ENCODE data around the gene PPFIBP2.

Gene PPFIBP2

DNA sequence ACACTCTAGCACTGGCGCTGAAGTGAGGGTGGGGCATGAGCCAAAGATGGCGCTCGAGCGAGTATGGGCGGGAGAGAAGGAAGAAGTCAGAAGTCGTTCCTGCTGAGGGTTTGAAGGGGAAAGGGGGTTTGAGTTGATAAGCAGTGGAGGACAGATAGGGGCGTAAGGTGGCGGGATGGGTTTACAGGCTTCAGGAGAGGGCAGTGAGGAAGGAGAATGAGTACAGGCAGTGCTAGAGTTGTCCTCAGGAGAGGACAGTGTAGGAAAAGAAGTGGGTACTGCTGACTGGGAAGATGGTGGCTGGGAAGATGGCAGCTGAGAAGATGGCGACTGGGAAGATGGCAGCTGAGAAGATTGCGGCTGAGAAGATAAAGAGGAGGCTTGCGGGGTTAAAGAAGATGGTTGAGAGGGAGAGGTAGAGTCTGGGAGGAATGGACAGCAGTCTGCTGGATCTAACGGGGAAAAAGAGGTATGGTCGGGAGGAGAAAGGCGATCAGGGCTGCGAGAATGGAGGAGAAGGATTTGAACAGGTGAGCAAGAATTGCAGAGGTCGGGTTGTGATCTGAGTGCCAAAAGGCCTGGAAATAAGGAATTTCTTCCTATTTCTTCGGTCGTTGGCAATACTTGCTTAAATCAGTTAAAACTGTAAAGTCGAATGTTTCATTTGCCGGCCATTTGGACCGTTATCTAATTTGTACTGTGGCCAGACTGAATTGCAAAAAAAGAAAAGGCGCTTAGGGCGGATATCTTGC, 5.2 kb downstream of the PPFIBP2 start:
- no peak overlapping the region for H3K4me3 ChIP-seq (ENCODE audit: low read length)
- DNase-seq (ENCODE audit: low read depth): no peak
- TF ChIP-seq, protein P1, sequence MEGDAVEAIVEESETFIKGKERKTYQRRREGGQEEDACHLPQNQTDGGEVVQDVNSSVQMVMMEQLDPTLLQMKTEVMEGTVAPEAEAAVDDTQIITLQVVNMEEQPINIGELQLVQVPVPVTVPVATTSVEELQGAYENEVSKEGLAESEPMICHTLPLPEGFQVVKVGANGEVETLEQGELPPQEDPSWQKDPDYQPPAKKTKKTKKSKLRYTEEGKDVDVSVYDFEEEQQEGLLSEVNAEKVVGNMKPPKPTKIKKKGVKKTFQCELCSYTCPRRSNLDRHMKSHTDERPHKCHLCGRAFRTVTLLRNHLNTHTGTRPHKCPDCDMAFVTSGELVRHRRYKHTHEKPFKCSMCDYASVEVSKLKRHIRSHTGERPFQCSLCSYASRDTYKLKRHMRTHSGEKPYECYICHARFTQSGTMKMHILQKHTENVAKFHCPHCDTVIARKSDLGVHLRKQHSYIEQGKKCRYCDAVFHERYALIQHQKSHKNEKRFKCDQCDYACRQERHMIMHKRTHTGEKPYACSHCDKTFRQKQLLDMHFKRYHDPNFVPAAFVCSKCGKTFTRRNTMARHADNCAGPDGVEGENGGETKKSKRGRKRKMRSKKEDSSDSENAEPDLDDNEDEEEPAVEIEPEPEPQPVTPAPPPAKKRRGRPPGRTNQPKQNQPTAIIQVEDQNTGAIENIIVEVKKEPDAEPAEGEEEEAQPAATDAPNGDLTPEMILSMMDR (IDR thresholded peaks at IDR 0.05; ENCODE audit: insufficient read depth, low read depth, low read length, missing control alignments): no peak

DNA sequence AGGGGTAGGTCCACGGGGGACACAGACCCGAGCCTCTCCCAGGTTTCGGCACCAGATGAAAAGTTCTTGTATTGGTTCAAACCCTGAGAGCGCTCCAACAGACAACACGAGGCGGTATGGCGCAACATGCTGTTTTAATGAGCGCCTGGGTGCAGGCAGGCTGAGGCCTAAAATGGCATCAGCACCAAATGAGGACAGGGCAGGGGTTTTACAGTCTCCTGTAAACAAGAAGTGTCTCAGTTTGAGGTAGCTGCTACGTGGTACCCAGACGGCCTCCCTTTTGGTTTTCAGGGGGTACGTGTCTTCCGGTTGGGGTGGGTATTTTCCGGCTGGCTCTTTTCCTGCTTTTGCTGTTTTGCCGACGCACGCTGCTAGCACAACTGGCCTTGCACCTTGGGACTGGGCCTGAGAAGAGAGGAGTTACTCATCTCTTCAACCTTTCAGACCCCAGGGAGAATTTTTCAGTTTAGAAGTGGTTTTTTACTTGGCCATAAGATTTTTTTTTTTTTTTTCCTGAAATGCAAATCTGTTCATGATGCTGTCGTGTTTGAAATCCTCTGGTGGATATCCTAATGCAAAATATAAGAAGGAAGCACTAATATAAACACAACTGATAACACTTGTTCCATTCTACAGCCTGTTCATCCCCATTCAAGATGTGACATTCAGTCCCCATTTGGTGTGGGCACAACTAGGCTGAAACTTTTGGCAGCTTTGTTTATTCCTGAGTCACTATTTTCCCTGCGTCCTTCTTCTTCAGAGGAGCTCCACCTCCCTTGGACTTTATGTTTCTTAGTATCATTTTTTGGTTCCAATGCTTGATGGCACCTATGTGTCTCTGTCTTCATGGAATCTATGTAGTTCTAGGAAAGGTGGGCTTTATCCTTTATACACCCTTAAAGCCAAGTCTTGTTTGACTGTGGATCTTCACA, 6.5 kb downstream of the PPFIBP2 start:
- TF ChIP-seq, protein P1 (IDR thresholded peaks at IDR 0.05; ENCODE audit: insufficient read depth, low read depth, low read length, missing control alignments): no peak
- no peak for DNase-seq (ENCODE audit: low read depth)
- H3K4me3 ChIP-seq (ENCODE audit: low read length): no peak overlapping the region

DNA sequence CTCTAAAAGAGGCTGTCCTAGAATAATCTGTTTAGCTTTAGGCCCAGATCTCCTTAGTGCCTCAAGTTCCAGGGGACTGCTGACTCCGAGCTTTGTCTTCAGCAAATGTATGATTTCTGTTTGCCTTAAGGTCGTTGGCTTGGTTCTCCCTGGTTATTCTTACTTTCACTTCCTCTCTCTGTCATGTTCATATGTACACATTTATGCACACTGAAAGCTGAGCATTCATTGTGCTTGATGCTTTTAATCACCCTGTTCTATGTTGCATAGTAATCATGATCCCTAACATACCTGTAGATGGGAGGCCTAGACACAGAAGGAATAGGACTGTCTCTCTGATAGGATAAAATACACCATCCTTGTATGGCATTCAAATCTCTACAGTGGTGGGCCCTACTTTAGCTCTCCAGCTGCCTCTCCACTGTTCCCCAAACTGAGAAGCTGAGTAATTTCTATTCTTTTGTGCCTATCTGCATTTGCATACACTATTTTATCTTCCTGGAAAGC, 7.2 kb downstream of the PPFIBP2 start:
- DNase-seq (ENCODE audit: low read depth): no peak
- TF ChIP-seq, protein P1 (IDR thresholded peaks at IDR 0.05; ENCODE audit: insufficient read depth, low read depth, low read length, missing control alignments): no peak
- no peak overlapping the region for H3K4me3 ChIP-seq (ENCODE audit: low read length)

DNA sequence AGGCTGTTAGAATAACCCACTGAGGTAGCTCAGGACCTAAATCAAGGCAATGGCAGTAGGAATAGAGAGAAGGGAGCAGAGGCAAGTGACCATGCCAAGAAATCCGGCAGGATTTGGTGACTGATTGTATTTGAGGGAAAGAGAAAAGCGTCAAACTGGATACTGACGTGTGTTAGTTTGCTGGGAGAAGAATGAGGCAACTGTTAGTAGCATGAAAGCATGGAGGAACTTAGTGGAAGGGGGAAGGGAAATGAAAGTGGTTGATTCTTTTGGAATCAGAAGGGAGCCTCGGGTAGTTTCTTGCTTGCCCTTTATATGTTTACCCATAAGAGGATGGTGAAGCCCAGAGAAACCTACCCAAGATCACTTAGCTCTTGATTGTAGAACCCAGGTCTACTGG, 8.3 kb downstream of the PPFIBP2 start:
- no peak overlapping the region for H3K4me3 ChIP-seq (ENCODE audit: low read length)
- TF ChIP-seq, protein P1 (IDR thresholded peaks at IDR 0.05; ENCODE audit: insufficient read depth, low read depth, low read length, missing control alignments): no peak
- DNase-seq (ENCODE audit: low read depth): no peak

DNA sequence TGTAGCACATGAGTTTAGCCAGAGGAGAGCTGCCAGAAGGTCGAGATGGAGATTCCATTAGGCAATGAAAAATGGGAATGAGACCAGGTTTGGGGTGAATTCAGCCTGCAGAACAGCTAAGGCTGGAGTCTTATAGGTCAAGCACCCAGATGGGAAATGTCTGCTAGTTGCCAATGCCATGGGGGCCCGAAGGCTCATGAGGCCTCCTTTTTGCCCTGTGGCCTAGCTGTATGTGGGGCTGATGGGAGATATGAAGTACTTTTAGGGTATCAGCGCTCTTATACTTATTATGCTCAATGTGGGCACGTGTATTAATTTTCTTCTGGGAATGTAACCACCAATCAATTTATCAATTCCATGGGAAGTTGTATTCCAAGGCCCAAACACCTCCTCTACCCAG, 8.7 kb downstream of the PPFIBP2 start:
- DNase-seq (ENCODE audit: low read depth): no peak
- TF ChIP-seq, protein P1 (IDR thresholded peaks at IDR 0.05; ENCODE audit: insufficient read depth, low read depth, low read length, missing control alignments): no peak
- no peak overlapping the region for H3K4me3 ChIP-seq (ENCODE audit: low read length)

DNA sequence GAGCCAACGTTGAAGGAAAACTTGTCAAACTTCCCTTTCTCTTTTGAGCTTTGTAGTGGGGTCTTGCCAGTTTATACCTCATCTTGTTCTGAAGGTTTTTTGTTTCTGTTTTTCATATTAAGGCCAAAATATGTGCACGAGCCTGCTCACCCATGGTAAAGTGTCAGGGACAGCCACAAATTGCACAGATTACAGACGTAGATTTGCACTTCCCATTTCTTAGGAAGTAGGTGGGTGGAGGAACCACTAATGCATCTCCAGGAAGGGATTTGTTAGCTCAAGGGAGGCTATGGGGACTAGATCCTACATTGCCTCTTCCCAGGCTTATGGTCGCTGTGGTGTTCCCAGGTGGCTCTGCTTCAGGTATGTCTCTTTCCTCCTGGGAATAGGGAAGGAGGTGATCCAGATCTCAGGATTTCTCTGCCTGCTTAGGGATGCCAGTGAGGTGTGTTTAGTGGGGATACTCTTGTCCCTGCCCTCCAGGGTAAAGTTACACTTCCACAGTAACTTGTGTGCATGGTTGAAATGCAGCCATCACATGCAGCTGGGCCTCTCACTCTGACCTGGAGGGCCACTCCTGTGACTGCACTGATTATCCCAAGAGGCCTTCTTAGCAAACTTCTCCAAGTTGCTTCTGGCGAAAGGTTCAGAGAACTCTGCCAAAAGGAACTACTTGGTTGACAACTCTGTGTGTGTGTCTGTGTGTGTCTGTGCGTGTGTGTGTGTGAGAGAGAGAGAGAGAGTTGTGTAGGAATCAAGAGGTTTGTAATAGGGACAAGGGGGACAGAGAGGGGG, 9.8 kb downstream of the PPFIBP2 start:
- no peak overlapping the region for H3K4me3 ChIP-seq (ENCODE audit: low read length)
- TF ChIP-seq, protein P1 (IDR thresholded peaks at IDR 0.05; ENCODE audit: insufficient read depth, low read depth, low read length, missing control alignments): no peak

More for the DNA sequence above, 9.8 kb downstream of the PPFIBP2 start:
- no peak for DNase-seq (ENCODE audit: low read depth)
